Endothelial cell of hepatic sinusoid (primary cell): ENCODE measurements around the gene GALNT10.
"Not testable (repeated sequence)": the region's sequence is repeated elsewhere in the genome, so short reads cannot be mapped to it uniquely, and the experiment has no call there.

Experiments
- in situ Hi-C: cut with HindIII; loops from 2 replicates; pipeline ENCODE4 v1.10.0; 2017; ENCODE audit warnings: low sequenced_read_pairs

Gene GALNT10, protein sequence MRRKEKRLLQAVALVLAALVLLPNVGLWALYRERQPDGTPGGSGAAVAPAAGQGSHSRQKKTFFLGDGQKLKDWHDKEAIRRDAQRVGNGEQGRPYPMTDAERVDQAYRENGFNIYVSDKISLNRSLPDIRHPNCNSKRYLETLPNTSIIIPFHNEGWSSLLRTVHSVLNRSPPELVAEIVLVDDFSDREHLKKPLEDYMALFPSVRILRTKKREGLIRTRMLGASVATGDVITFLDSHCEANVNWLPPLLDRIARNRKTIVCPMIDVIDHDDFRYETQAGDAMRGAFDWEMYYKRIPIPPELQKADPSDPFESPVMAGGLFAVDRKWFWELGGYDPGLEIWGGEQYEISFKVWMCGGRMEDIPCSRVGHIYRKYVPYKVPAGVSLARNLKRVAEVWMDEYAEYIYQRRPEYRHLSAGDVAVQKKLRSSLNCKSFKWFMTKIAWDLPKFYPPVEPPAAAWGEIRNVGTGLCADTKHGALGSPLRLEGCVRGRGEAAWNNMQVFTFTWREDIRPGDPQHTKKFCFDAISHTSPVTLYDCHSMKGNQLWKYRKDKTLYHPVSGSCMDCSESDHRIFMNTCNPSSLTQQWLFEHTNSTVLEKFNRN

DNA sequence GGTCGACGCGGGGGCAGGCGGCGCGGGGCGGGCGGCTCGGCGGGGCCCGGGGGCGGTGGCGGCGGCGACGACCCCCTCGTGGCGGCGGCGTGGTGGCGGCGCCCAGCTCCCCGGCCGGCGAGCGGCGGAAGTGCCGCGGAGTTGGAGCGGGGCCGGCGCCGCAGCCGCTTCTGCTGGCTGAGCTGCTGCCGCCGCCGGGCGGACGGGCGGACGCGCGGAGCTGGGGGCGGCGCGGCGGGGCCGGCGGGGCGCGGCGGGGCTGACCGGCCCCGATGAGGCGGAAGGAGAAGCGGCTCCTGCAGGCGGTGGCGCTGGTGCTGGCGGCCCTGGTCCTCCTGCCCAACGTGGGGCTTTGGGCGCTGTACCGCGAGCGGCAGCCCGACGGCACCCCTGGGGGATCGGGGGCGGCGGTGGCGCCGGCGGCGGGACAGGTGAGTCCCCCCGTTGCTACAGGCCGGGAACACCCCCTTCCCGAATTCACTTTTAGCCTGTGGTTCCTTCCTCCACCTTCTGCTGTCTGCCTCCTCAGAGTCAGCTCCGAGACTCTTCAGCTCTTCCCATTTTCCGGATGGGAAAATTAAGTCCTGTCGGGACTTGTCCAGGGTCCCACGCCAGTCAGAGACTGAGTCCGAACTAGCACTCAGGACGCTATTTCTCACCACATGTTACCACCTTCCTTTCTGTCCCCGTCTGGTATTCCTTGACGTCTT is at the start of gene GALNT10:
GALNT10 (plus strand) TSS at position 139 of the 710 bp plus-strand sequence; CDS start at position 273, 134 bp downstream.
- in situ Hi-C loops = no loop called here

DNA sequence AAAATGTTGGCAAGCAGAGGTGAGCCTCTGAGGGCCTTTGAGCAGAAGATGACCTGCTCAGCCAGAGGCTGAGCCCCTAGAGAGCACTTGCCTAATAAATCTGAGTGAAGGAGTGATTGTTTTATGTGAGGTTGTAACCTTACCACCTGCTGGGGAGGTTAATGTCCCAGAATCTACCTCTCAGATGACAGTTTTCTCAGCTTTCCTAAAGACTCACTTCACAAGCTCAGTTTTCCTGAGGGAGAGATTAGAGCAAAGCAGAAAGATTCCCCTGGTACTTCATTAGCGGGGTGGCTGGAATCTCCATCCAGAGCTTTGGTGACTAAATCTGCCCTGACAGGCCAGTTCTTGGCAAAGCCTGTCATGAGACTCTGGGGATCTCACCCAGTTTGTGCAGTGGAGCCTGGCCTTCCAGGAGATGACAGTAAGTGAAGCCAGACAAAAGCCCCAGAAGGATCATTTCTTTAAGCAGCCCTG is 48.8 kb upstream of the GALNT10 start:
- in situ Hi-C loops = no loop called here

DNA sequence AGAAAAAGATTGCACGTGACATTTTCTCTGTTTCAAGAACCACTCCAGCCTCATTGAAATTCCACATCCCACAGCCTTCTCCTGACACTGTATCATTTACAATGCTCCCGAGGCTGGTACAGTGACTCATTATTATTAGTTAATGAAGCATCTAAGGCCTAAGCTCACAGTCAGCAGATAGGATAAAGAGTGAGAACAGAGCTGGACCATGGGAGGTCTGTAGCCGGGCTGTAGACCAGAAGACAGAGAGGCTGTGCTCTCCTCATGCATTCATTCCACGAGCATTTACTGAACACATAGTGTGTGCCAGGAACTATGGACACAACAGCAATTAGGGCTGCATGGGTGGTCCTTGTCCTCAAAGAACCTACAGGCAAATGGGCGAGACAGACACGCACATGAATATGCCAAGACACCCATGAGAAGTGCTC is 47.3 kb upstream of the GALNT10 start:
- in situ Hi-C loops = no loop called here

DNA sequence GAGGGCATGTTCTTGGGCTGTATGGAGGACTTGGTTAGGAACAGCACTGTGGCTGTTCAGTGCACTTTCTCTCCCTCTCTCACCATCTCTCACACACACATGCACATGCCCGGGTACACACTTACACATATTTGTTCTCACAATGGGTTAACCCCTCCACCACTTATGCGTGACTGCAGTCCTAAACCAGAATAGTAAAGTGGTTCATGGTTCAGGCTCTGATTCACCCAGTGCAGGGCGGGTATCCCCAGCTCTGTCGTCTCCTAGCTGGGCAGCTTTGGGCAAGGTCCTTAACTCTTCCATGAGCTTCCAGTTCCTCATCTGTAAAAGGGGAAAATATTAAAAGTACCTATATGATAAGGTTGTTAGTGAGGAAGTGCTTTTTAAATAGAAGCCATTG is 45.3 kb upstream of the GALNT10 start:
- in situ Hi-C loops = no loop called here

DNA sequence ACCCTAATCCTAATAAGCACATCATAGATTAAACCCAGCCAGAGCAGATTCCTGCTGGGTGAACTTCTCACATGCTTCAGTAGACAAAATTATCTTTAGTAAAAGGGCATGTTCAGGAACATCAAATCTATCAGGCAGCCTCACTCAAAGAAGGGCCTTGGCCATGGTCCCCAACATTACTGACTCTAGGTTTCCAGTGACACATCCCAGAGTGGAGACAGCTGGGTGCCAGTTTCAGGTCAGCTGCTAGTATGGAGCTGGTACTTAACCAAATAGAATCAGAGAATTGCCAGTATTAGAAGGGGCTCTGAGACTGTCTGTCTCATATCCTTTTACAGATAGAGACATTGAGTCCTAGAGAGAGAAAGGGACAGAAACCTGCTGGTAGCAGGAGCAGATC is 44.1 kb upstream of the GALNT10 start:
- in situ Hi-C loops = no loop called here

DNA sequence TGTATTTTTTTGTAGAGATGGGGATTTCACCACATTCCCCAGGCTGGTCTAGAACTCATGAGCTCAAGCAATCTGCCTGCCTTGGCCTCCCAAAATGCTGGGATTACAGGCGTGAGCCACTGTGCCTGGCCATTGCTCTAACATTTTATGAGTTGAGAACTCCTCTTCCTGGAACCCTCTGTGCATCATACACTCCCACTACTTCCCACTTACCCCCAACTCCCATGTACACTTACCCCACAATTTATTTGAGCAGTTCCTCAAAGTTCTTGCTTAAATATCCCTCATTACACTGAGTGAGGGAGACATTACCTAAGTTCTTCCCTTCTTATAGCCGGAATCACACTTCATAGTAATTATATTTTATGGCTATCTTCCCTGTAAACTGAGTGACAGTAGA is 42.9 kb upstream of the GALNT10 start:
- in situ Hi-C loops = no loop called here

DNA sequence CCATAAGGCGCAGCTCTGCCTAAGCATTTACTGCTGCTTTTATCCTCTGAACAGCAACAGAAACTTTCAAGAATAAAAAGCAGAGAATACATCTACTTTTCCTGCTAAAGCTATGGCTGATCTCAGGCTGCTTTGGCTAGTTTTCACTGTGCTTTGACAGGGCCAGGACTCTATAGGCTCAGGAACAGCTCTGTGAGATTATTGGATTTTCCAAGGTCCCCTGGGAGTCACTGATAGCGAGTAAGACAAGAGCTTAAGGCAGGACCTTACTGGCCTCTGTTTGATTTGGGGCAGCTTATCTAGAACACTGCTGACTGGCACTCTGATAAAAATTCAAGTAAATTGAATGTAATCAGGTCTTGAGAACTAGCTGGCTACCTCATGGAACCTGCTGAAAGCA is 40.1 kb upstream of the GALNT10 start:
- in situ Hi-C loops = not testable (repeated sequence)

DNA sequence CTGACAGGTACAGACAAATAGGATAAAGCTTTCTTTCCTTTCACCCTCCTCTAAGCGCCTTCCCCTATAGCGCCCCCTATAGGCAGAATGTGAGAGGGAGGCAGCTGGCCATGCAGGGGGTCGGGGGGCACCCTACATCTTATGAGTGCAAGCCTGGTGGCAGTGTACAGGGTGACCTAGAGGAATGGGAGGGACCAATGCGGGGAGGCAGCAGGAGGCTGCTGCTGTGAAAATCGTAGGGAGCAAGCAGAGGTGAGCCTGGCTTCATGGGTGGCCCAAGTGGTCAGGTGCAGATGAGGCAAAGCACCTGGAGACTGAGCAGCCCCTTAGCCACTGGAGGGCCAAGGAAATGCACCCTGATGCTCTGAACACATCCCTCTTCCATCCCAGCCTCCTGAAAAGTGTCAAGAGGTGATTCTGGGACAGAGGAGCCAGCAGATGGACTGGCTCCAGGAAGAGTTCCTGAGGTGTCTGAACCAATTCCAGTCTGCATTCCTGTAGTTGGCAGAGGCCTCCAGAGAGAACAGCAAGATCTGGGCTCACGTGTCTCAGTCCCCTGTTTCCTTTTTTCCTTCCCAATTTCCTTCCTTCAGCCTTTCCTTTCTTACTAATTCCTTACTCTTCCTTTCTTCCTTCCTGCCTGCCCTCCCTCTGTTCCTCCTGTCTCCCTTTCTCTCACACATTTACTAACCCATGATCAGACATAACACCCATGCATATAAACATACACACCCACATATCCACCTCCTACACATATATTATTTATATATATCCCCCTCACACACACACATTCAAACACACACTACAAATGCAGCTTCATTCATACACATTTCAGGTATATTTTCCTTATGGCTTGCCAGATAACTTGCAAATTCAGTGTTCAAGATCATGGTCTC is 32.8 kb upstream of the GALNT10 start:
- in situ Hi-C loops = no loop called here

DNA sequence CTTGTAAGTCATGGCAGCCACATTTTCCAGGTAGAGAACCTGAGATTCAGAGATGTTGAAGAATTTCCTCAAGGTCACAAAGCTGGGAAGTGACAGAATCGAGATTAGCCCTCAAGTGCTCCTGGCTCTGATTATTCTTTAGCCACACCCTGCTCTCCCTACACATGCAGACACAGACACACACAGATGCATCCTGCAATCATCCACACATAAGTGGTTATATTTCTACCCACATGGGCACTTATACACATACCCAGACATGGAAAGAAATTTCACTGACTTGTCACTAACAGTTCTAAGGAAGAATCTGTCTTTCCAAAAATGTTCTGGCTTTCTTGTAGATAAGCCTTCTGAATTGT is 32.2 kb upstream of the GALNT10 start:
- in situ Hi-C loops = no loop called here

DNA sequence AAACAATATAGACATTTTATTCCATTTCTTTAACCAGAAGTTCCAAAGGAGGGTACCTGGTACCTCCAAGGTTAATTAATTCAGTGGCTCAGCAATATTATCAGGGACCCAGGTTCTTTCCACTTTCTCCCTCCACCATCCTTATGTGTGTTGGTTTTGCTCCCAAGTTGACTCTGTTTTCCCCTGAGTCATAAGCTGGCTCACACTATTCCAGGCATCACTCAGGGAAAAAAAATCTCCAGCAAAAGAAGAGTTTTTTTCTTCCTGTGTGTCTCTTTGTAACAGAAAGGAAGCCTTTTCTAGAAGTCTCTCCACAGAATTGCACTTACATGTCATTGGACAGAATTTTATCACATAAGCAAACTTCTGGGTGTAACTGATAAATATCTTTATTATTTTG is 31.2 kb upstream of the GALNT10 start:
- in situ Hi-C loops = no loop called here

DNA sequence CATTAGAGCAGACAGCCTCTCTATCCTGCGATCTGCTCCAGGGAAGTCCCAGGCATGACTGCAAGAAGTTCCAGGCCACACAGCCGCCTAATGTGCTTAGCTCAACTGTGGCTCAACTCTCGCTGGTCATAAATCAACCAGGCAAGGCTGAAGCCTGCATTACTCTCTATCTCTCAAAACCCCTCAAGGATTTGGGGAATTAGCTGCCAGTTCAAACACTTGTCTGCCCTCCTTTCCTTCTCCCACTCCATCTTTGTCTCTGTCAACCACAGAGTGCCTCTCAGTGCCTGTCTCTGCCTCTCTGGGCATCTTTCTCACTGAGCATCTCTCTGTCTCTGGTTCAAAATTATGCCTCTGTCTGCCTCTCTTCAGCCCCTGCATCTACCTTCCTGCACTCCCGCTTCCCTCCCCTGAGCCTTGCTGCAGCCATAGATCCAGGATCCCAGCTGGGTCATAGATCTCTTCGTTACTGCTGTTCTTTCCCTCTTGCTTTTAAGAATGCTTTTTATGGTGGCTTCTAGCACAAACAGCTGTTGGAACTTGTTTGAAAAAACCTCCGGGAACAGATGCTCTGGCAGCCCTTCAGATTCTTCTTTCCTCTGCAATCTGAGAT is 27.9 kb upstream of the GALNT10 start:
- in situ Hi-C loops = no loop called here

DNA sequence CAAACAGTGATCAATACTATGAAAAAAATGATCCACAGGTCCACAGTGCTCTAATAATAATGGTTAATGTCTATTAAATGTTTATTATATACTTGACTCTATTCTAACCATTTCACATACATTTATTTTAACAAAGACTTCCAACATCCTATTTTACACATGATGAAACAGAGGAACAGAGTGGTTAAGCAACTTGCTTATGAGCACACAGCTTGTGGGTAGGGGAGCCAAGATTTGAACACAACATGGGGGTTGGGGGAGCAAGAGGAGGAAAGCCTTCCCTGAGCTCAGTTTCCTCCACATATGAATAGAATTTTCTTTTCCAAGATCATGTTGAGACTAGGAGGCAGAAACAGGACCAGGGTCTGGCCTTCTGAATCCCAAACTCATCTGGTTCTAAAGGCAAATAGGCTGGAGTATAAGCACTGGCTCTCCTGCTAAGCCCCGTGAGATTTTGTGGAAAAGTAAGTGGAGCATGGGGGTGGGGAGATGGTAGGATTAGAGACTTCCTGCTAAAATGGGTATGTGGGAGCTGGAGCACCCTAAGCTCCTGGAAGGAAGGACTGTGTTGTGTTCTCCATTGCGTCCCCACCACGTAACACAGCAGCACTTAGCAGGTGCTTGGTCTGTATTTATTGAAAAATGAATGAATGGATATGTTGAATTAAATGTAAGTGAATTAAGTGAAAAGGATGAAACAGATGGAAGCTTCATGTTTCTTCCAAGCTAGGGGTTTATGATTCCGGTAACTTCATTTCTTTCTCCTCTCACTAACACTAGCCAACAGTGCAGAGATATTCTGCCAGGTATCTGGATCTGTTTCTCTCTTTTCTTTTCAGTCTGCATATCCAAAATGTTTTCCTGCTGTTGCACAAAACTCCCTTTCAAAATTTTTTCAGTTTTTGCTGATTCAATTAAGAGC is 26.9 kb upstream of the GALNT10 start:
- in situ Hi-C loops = no loop called here

DNA sequence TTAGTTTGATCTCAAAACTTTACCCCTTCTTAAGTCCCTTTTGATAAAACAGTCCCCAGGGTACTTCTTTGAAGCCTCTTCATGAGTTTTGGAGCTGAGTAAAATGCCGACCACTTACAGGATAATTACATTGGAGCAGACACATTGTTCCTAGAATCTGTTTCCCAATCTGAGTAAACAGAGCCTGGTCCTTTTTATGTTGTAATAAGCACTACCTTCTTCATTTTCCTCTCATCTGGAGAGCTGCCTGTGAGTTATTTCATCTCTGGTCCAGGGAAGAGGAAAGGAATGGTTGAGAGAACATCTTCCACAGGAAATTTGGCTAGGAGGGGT is 26.3 kb upstream of the GALNT10 start:
- in situ Hi-C loops = no loop called here

DNA sequence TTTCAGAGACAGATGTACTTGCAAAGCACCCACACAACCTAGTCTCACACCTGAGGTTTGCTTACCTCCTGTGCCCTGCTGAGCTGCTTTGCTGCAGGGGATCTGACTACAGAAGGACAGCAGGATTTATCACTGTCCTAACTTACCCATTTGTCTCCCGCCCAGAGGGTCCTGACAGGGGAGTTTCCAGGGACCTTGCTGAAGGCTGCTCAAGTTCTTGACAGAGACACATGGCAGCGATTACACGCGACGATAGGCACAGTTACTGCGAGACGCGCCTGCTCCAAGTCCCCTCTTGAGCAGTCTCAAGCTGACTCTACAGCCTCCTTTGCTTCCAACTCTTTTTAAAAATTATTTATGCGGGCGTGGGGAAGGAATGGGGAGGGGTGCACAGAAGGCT is 24.6 kb upstream of the GALNT10 start:
- in situ Hi-C loops = no loop called here

DNA sequence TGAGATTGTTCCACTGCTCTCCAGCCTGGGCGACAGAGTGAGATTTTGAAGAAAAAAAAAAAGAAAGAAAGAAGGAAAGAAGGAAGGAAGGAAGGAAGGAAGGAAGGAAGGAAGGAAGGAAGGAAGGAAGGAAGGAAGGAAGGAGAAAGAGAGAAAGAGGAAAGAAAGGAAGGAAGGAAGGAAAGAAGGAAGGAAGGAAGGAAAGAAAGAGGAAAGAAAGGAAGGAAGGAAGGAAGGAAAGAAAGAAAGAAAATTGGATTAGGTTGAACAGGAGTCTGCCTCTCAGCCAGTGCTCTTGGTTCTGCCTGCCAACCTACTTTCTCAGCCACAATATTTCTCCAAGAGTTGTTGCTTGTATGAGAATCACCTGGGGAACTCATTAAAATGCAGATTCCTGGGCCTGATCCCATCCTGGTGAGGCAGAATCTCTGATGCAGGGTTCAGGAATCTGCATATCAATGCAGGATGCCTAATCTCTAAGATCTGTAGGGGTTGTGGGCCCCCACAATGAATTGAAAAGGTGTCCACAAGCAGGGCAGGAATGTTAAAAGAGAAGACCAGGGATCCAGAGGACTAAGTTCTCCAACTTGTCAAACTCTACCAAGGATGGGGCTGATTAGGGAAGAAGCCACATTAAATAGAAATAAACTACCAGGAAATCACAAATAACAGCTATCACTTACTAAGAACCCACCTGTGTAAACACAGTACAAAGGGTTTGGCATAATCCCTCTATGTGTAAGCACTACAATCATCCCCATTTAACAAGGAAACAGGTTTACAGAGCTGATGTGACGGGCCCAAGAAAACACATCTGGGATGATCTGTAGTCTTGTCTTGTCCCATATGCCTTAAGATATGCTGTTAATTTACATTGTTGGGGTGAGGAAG is 23.4 kb upstream of the GALNT10 start:
- in situ Hi-C loops = no loop called here

DNA sequence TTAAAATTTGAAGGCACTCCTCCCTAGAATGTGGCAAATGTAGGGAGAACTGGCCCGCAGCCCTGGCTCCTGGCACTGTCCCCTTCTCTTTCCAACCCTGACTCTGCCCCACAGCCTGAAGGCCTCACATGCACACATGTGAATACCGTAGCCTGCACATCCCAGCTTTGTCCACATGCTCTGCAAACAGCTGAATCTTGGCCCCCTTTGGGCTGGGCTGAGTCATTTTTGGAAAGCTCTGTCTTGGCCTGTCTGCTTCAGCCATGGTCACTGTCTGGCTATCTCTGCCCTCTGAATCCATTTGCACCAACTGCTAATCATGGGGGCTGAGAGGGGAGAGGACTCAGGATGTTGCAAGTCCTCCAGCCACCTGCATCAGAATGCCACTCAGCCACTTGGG is 22.1 kb upstream of the GALNT10 start:
- in situ Hi-C loops = no loop called here

DNA sequence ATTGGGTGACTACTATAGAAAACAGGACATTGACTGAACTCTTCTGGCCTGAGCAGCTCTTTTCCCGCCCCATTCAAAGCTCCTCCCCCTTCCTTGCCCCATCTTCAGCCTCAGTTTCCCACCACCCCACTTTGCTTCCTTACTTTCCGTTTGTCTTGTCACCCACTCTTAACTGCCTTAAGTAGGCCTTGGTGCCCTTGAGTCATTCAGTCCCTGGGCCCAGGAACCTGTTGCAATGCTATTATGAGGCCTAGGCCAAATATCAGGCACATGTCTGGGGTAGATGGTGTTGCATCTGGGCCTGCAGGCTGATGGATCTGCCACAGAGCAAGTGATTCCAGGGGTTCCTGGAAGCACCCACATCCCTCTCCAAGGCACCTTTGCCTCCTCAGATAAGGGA is 17.7 kb upstream of the GALNT10 start:
- in situ Hi-C loops = loop anchor here (10.0 kb wide), 2 partner anchors 62 to 98 kb away; no protein-coding TSS in a partner anchor

DNA sequence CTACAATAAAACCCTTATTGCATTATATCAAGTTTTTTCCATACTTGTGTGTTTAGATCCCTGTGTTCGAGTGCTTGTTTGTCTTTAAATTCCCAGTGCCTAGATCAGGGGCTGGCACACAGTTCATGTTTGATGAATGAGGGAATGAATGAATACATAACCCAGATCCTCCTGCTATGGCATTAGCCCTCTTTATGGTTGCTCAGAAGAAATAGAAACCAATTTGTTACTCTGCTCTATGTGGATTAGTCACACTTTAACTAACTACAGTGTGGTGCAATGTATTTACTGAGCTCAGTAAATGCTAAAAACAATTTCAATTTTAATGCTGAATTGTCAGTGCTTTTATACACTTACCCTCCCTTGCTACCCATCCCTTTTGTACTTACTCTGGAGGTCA is 16.4 kb upstream of the GALNT10 start:
- in situ Hi-C loops = loop anchor here (10.0 kb wide), 2 partner anchors 61 to 99 kb away; no protein-coding TSS in a partner anchor
